ENCODE measurements around the gene OARD1.

DNA sequence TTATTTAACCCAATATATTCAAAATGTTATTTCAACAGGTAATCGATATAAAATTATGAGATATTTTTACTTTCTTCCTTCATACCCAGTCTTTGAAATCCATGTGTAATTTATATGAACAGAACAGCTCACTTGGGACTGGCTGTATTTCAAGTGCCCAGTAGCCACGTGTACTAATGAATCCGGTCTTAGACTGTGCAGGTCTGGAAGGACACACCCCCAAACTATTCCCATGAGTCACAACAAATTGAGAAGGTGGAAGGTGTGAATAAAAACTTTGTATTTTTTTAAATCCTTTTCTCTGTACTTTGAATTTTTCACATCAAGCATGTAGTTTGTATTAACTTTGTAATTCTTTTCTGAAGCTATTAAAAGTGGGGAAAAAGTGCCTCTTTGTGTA lies 36.0 kb downstream of the OARD1 start:
- no peak for TF ChIP-seq GATA1 (IDR thresholded peaks at IDR 0.05; ENCODE audit: low read depth, low read length)
- TF ChIP-seq POLR2A (IDR thresholded peaks at IDR 0.05; ENCODE audit: low read length): no peak

Data from erythroblast (primary cell).